SJCRH30 (cell line): ENCODE measurements around the gene DENND6B. TPM values are rescaled to one million over a fixed set of nuclear protein-coding genes. Genes with fewer than 3 reads are reported as not detected.
A peak's percentile ranks its signal among the peaks of the same experiment; 100 is the strongest.
"Not testable (repeated sequence)": the region's sequence is repeated elsewhere in the genome, so short reads cannot be mapped to it uniquely, and the experiment has no call there.

Experiments used
- DNase-seq, 2 experiments: peaks; one replicate each; pipeline ENCODE4 v3.0.0-alpha.2; 2015 to 2020
- H3K27ac ChIP-seq: fragments of 250-450 bp; sonication (Bioruptor Pico); 2 replicates; pipeline ENCODE4 v1.5.1; 2020; ENCODE audit warnings: mild to moderate bottlenecking, moderate library complexity
- H3K27me3 ChIP-seq: fragments of 250-450 bp; sonication (Bioruptor Pico); 2 replicates; pipeline ENCODE4 v1.5.1; 2020; ENCODE audit warnings: mild to moderate bottlenecking, moderate library complexity
- H3K36me3 ChIP-seq: fragments of 250-450 bp; sonication (Bioruptor Pico); 2 replicates; pipeline ENCODE4 v1.5.1; 2020; ENCODE audit warnings: mild to moderate bottlenecking, moderate library complexity
- H3K4me1 ChIP-seq: fragments of 250-450 bp; sonication (Bioruptor Pico); 2 replicates; pipeline ENCODE4 v1.5.1; 2020; ENCODE audit warnings: mild to moderate bottlenecking, moderate library complexity
- H3K4me3 ChIP-seq: fragments of 250-450 bp; sonication (Bioruptor Pico); 2 replicates; pipeline ENCODE4 v1.5.1; 2020; ENCODE audit warnings: mild to moderate bottlenecking, moderate library complexity
- H3K9me3 ChIP-seq: fragments of 250-450 bp; sonication (Bioruptor Pico); replicated peaks from 2 replicates; pipeline ENCODE4 v1.5.1; 2020; ENCODE audit warnings: mild to moderate bottlenecking, moderate library complexity
- total RNA-seq: library from RNA; depleted of rRNA; stranded (reverse); fragments of >200 nt; shearing (Covaris generic); gene quantifications from 2 replicates; pipeline ENCODE4 v1.2.3, GENCODE V29; 2014

Gene DENND6B
- total RNA-seq, 1 experiment from 2014 or later: 0.18 TPM

DNA sequence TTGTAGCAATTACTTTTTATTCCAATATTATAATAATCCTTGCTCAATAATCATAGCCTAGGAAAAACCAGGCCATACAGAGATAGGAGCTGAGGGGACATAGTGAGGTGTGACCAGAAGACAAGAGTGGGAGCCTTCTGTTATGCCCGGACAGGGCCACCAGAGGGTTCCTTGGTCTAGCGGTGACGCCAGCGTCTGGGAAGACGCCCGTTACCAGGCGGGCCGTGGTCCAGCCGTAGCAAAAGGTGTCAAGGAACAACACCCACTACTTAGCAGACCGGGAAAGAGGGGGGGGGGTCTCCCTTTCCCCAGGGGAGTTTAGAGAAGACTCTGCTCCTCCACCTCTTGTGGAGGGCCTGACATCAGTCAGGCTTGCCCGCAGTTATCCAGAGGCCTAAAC lies 53.5 kb downstream of the DENND6B start:
- not testable (repeated sequence) for H3K9me3 ChIP-seq, H3K4me3 ChIP-seq, H3K27ac ChIP-seq, DNase-seq, H3K27me3 ChIP-seq
- Histone ChIP-seq H3K4me1 (peaks cover 17% of the 10 kb centered on the region), H3K36me3 (peaks cover 36% of the 10 kb centered on the region)

DNA sequence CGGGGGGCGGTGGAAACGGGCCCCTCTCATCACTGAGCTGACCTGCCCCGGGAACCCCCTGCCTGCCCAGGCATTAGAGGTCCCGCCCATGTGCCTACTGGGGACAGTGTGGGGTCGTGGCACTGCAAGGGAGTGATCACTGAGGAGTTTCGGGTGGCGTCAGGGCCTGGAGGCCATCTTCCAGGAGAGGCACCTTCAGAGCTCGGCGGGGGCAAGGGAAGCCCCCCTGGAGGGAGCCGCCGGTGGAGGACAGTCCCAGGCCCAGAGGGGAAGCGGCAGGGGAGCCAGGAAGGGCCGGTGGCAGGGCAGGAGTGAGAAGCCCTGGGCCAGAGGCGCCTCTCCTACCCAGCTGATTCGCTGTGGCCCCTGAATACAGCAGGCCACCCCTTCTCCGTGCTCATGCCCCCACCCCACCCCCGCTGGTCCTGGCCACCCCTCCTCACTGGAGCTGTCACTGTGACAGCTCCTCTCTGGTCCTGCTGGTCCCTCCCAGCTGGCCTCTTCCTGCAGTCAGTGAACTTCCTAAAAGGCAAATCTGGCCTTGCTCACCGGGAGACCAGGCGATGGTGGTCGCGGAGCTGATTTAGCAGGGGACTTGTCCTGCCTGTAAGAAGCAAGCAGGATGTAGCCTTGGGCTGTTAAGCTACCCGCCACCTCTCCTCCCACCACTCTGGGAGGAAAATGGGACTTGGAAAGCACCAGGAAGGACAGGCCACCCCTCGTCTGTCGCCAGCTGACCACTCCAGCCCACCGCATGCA lies 54.6 kb downstream of the DENND6B start:
- Histone ChIP-seq H3K9me3 (no peaks in the 10 kb centered on the region), H3K36me3 (peaks cover 25% of the 10 kb centered on the region), H3K27ac (no peak overlapping the region), H3K4me3 (no peak overlapping the region), H3K4me1 (peaks cover 17% of the 10 kb centered on the region), H3K27me3 (no peaks in the 10 kb centered on the region)
- DNase-seq: peak; percentile 61 to 67

DNA sequence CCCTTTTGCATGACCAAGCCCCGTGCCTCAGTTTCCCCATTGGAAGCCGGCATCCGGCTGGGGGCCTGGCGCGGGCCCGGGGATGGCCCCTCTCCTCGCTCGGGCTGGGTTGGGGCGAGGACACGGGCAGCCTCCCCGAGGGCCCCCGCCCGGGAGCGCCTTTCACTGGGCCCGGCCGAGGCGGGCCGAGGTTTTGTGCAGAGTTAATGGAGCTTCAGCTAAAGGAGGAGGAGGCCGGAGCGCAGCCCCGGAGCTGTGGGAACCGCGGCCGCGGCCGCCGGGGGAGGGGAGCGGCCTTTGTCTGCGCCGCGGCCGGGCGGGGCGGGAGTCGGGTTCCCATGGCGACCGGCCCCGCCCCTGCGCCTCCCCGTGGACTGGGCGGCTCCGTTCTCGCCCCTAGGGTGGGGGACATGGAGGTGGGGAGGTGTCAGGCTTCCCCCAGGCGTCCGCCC lies 55.3 kb downstream of the DENND6B start:
- H3K4me3 ChIP-seq: peak overlapping the region; percentile 22
- H3K27ac ChIP-seq: no peak overlapping the region
- DNase-seq: peak; percentile 90 to 91
- H3K27me3 ChIP-seq: no peaks in the 10 kb centered on the region
- H3K36me3 ChIP-seq: peaks cover 18% of the 10 kb centered on the region
- H3K9me3 ChIP-seq: no peaks in the 10 kb centered on the region
- H3K4me1 ChIP-seq: peaks cover 17% of the 10 kb centered on the region

DNA sequence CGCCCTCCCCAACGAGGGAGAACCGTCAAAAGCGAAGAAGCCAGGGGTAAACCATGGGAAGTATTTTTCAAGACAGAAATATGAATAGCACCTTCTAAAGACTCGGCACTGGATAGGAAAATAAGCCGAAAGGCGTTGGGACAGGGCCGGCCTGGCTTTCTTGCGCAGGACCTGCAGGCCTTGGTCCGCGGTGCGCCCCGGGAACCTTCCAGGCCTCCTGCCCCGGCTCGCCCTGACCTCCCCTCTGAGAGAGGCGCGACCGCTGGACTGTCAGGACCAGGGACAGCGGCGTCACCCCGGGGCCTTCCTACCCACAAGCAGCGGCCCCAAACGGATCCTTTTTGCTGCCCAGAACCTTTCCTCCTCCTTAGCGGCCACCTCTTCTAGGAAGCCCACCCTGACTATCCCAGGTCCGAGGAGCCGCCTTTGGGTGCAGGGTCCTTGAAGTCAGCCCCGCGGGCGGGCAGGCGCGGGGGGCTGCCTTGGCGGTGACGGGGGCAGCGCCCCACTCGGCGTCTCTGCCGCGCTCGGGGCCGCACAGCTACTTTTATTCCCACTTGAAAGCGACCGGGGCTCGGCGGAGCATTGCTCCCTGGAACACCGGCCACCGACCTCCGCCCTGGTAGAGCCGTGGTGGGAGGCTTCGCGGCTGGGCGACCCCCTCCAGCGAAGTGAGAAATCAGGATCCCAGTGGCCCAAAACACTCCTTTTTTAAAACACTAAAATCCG lies 56.0 kb downstream of the DENND6B start:
- Histone ChIP-seq H3K27ac (no peak overlapping the region), H3K4me1 (peaks cover 17% of the 10 kb centered on the region)
- DNase-seq: peak; percentile 88 to 89

DNA sequence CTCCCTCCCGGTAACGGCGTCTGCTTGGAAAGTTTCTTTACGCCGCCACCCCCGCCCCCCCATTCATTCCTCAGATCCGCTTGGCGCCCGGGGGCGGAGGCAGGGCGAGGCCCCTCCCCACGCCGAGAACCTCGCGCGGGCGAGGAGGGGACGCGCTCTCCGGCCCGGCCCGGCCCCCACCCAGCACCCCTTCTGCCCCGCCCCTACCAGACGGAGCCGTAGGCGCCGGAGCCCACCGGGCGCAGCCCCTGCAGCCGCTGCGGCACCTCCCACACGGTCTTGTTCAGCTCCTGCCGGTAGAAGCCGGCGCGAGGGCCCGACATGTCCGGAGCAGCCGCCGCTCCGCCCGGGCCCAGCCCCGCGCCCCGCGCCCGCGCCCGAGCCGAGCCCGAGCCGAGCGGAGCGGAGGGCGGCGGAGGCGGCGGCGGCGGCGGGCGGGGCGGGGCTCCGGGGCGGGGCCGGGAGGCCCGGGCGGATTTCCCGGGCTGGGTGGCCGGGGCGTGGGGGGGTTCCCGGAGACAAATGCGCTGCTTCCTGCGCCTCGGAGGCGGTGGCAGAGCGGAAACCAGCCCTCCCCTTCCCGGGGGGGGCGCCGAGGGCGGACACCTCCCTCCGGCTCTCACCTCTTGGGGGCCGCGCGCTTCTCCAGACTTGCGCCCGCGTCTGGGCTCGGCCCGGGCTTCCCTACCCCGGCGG lies 56.7 kb downstream of the DENND6B start, which contains the start of gene MAPK11:
MAPK11 (minus strand) TSS at position 411 of the 696 bp plus-strand sequence; CDS start at position 323, 88 bp downstream.
- Histone ChIP-seq H3K9me3 (no peaks in the 10 kb centered on the region), H3K27me3 (no peaks in the 10 kb centered on the region), H3K27ac (no peak within 1 kb of the TSS), H3K36me3 (peaks cover 6% of the 10 kb centered on the region), H3K4me1 (peaks cover 17% of the 10 kb centered on the region), H3K4me3 (peak within 1 kb of the TSS; percentile 52)
- peak; percentile 66 to 71 for DNase-seq

More for the DNA sequence above, 56.0 kb downstream of the DENND6B start:
- no peaks in the 10 kb centered on the region for H3K9me3 ChIP-seq
- no peaks in the 10 kb centered on the region for H3K27me3 ChIP-seq
- peaks cover 13% of the 10 kb centered on the region for H3K36me3 ChIP-seq
- peak overlapping the region; percentile 52 for H3K4me3 ChIP-seq

DNA sequence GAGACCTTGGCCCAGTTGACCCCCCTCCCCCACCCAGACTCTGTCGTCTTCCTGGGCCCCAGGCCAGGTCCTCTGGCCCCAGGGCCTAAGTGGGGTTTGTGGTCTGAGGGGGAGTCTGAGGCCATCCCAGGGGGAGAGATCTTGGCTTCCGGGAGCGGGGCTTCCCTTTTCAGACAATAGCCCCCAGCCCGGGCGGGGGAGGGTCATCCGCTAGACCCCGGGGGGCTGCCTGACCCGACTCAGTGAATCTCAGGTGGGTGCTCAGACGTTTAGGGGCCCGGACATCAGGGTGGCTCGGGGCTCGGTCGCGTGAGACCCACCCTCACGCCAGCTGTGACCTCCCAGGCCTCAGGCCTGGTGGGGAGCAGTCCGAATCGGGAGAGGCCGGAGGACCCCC lies 57.2 kb downstream of the DENND6B start:
- Histone ChIP-seq H3K36me3 (0 out of 2 replicates have a peak, but pooled peaks cover 3% of the 10 kb centered on the region), H3K27me3 (no peaks in the 10 kb centered on the region), H3K4me3 (peak overlapping the region; percentile 52), H3K4me1 (peaks cover 17% of the 10 kb centered on the region), H3K9me3 (no peaks in the 10 kb centered on the region), H3K27ac (no peak overlapping the region)
- peak; percentile 45 to 60 for DNase-seq

DNA sequence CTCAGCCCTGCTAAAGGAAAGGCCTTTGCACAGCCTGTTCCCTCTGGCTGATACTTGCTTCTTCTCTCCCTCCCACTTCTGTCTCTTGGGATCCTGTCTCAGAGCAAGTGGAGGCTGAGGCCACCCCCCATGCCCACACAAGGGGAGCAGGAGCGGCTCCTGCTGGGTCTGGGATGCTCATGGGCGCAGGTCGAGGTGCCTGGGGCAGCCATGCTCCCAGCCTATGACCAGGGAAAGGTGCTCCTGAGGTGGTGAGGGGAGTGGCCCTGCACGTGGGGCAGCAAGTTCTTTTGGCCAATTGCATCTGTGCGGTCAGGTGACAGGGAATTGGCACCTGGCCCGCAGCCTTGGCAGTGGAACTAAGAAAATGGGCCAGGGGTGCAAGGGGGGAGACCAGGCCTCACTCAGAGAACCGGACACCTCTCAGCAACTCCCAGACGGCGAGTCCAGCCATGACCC lies 58.1 kb downstream of the DENND6B start:
- no peak overlapping the region for H3K4me3 ChIP-seq
- H3K9me3 ChIP-seq: no peaks in the 10 kb centered on the region
- no peaks in the 10 kb centered on the region for H3K27me3 ChIP-seq
- DNase-seq: no peak
- H3K27ac ChIP-seq: no peak overlapping the region
- H3K36me3 ChIP-seq: no peaks in the 10 kb centered on the region
- peaks cover 17% of the 10 kb centered on the region for H3K4me1 ChIP-seq

DNA sequence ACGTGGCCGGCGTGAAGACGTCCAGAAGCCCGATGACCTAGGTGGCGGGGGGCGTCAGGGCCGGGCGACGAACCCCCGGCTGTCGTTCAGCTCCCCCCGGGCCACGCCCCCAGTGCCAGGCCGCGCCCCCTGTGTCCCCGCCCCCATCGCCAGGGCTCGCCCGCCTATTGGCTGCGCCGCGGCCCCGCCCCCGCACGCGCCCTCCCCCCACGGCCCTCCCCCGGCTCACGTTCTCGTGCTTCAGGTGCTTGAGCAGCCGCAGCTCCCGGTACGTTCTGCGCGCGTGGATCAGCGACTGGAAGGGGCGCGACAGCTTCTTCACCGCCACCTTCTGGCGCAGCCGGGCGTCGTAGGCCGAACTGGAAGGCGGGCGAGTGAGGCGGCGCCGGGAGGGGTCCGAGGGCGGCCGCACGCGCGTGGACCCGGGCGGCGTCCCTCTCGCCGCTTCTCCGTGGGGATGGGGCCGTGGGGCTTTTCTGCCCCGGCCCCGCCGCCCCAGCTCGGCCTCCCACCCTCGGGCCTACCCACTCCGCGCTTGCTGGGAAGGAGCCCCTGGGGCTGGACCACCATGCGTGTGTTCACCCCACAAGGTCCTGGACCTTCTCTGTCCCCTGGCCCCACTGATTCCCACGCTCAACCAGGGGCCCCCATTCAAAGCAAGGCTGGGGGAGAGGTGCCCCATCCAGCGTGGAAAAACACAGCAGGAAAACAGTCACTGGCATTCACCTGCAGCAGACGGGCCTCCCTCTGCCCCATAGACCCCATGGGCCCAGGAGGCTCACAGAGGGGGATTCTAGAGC lies 59.0 kb downstream of the DENND6B start:
- Histone ChIP-seq H3K4me1 (peaks cover 25% of the 10 kb centered on the region), H3K27ac (no peak overlapping the region), H3K9me3 (no peaks in the 10 kb centered on the region), H3K4me3 (no peak overlapping the region), H3K27me3 (no peaks in the 10 kb centered on the region), H3K36me3 (no peaks in the 10 kb centered on the region)
- no peak for DNase-seq

DNA sequence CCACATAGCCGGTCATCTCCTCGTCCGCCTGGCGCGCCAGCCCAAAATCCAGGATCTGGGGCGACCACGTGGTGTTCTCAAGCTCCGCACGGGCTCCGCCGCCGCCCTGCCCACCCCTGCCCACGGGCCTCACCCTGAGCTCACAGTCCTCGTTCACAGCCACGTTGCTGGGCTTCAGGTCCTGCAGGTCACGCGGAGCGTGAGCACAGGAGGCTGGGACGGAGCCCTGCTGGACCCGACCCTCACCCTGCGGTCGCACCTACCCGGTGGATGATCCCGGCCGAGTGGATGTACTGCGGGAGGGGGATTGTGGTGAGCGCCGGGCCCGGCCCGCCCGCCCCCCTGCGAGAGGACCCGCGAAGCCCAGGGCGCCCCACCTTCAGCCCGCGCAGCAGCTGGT lies 59.8 kb downstream of the DENND6B start:
- Histone ChIP-seq H3K4me1 (peaks cover 30% of the 10 kb centered on the region), H3K27me3 (no peaks in the 10 kb centered on the region)
- no peak for DNase-seq

DNA sequence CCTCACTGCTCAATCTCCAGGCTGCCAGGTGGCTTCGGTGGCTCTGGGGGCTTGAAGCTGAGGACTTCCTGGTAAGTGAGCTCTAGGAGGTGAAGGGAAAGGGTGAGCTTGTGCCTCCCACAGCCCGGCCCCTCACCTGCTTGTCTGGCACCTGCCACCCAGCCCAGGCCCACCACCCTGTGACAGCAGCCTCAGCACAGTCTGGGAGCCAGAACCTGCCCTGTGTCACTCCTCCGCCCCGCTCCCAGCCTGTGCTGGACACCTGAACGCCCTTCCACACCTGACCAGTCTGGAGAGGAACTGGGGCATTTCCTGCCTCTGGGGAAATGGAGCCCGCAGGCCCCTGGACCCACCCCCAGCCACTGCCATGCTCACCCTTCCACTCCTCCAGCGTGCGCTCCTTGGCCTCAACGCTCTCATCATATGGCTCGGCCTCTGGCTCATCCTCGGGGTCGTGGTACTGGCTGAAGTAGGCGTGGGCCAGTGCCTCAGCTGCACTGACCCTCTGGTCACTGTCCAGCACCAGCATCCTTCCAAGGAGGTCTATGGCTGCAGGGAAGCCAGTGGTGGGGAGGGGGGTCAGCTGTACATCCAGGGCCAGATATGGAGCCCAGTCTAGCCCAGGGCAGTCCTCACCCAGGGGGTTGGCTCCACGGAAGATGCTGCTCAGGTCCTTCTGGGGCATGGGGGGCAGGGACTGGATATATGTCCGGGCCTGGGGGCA lies 61.7 kb downstream of the DENND6B start:
- Histone ChIP-seq H3K27me3 (no peaks in the 10 kb centered on the region), H3K4me1 (peaks cover 23% of the 10 kb centered on the region), H3K4me3 (no peak overlapping the region), H3K27ac (no peak overlapping the region), H3K36me3 (no peaks in the 10 kb centered on the region), H3K9me3 (no peaks in the 10 kb centered on the region)
- no peak for DNase-seq

More for the DNA sequence above, 59.8 kb downstream of the DENND6B start:
- Histone ChIP-seq H3K4me3 (no peak overlapping the region), H3K9me3 (no peaks in the 10 kb centered on the region), H3K27ac (no peak overlapping the region), H3K36me3 (no peaks in the 10 kb centered on the region)

DNA sequence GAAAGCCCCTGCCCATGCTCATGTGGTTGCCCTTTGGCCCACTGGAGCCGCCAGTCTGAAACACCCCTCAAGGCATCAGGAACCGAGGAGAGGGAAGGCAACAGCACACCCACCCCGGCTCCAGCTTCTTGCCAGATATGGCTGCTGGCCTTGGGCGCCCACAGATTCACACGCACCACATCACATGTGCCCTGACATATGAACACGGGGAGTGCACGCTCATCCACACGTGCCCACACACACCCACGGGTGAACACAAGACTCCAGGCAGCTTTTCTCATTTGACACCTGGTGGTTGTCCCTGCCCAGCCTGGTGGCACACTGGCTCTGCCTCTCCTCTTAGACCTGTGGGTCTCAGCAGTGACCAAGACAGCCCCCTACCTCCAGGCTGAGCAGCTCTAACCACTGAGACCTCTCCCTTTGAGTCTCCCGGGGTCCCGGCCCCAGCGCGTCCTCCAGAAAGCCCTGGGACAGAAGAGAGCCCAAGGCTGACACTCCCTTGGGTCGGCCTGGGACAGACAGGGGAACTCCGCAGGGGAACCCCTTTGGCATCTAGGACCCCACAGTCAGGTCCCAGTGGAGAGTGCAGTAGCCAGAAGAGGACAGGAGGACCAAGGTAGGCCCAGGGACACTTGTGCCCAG lies 62.6 kb downstream of the DENND6B start:
- Histone ChIP-seq H3K27me3 (no peaks in the 10 kb centered on the region), H3K36me3 (no peaks in the 10 kb centered on the region), H3K4me3 (no peak overlapping the region), H3K9me3 (no peaks in the 10 kb centered on the region), H3K27ac (no peak overlapping the region), H3K4me1 (peaks cover 18% of the 10 kb centered on the region)
- no peak for DNase-seq

DNA sequence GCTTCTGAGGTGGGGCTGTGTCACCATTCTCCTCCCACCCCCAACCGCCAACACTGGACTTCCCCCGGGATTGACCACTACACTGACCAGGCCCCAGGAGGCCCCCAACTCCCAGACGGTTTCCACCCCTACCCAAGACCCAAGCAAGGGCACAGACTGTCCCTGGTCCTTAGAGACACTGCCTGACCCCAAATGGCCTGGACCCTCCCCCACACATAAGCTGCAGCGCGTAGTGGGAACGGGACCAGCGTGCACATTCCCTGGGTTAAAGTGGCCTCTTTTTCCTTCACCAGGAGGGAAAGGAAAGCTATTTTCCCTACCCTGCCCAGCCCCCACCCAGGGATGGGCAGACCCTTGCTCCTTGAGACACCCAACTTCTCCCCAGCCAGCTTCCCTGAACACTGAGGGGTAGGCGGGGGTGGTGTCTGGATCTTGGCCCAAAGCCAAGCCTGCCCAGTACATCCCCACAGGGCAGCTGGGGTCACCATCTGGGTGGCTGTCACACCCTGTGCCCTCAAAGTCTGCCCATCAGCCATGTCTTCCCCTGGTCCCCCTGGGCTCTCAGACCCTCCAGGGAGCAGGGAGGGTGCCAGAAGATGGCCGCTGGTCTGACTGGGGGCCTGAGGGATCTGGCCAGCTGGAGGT lies 63.7 kb downstream of the DENND6B start:
- Histone ChIP-seq H3K4me3 (no peak overlapping the region), H3K4me1 (peaks cover 17% of the 10 kb centered on the region), H3K9me3 (no peaks in the 10 kb centered on the region), H3K27ac (no peak overlapping the region), H3K36me3 (no peaks in the 10 kb centered on the region), H3K27me3 (no peaks in the 10 kb centered on the region)
- no peak for DNase-seq

DNA sequence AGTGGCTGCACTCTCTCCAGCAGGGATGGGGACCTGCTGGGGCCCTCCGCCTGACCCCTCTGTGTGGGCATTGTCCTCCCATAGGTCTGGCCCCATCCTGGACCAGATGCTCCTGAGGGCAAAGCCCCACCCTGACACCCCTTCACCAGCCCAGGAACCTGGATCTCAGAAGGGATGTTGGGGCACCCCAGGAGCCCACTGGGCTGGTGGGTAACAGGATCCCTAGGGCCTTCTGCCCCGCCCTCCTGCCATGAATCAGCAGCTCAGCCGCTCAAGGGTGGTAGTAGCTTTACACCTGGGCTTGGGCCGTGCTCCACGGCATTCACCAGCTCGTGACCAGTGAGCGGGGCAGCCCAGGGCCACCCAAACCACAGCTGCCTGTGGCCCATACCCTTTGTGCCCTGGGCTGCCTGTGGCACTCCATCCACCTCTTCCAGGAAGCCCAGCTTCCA lies 64.3 kb downstream of the DENND6B start:
- peaks cover 17% of the 10 kb centered on the region for H3K4me1 ChIP-seq
- H3K27me3 ChIP-seq: no peaks in the 10 kb centered on the region
- no peaks in the 10 kb centered on the region for H3K9me3 ChIP-seq
- no peak overlapping the region for H3K27ac ChIP-seq
- peak; percentile 46 to 66 for DNase-seq
- peak overlapping the region; percentile 87 for H3K4me3 ChIP-seq
- H3K36me3 ChIP-seq: no peaks in the 10 kb centered on the region
